Adipose tissue (tissue), 3 donors: ENCODE data around the gene PRPS2. TPM values are rescaled to one million over a fixed set of nuclear protein-coding genes. Genes with fewer than 3 reads are reported as not detected.

Experiments
- H3K27ac ChIP-seq: one replicate; pipeline ENCODE4 v1.5.1; 2013; ENCODE audit warnings: low read depth, low read length
- WGBS, 3 donors: extraction: QIAGEN DNeasy Blood & Tissue Kit; methylation state at CpG; one replicate each; pipeline ENCODE4 v1.1.7; 2013; 5-methylcytosine and 5-hydroxymethylcytosine counted together
- polyA plus RNA-seq, 3 donors: library from polyadenylated mRNA; stranded (reverse); fragments of 200-250 nt; gene quantifications; one replicate each; pipeline ENCODE4 v1.2.3, GENCODE V29; 2013
- donor health status: healthy with polysubstance abuse.
- donor health status: Bipolar disorder and iron deficiency.
- donor health status: healthy.

The PRPS2 gene
- 10 to 100 TPM; 15.3 to 31.1 (median 17.8) TPM for polyA plus RNA-seq

DNA sequence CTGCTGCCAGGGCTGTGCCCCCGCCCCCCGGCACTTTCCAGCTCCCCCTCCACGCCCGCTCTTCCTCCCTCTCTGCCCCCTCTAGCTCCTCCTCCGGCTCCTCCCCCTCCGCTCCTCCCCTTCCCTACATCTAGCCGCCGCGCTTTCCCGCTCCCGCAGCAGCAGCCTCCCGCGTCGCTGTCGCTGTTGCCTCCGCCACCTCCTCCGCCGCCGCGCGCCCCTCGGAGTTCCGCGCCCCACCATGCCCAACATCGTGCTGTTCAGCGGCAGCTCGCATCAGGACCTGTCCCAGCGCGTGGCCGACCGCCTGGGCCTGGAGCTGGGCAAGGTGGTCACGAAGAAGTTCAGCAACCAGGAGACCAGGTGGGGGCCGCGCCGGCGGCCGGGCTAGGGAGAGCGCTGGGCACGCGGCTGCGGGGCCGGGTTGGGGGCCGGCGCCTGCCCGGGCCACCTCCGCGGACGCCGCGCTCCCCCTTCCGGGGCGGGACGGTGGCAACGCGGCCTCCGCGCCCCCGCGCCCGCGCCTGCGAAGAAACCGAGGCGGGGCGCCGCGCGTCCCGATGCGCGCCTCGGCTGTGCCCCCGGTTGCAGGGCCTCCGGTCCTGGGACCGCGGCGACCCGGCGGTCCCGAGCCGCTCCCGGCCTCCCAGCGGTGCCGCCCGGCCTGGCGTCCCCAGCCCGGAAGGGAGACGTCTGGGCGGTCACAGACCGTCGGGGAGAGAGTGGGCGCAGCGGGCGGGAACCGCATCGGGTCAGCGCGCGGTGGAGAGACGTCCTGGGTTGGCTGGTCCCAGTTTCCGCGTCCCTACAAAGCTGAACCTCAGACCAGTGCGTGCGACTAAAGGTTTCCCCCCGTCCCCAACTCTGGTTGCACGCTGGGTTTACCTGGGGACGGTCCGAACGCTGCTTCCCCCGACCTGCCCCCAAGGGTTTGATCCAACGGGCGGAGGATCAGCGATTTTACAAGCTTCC is at the start of gene PRPS2:
Gene PRPS2 (plus strand): TSS at position 156 of the 972 bp plus-strand sequence. CDS start 86 bp downstream, at position 242.
- no peak within 1 kb of the TSS for H3K27ac ChIP-seq
- WGBS, 3 donors, result 0 to 23% (median 0%) methylated on average over 28 to 101 of the region's 113 CpGs

DNA sequence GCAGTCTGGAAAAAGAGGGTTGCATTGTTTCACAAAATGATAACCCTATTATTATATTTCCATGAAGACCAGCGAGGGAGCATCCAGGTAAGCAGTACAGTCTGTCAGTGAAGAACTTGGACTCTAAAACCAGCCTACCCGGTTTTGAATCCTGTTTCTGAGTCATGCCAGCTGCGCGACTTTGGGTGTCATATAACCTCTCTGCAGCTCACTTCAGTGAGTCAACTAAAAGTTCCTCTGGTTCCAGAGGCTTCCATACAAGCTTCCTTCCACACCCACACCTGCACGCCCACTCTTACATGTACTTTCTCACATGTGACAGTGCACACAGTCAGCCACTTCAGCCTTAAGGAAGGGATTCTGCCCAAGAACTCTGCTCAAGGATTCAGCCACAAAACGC is 49.8 kb upstream of the PRPS2 start:
- 76 to 86% (median 86%) methylated on average over 6 of the region's 6 CpGs for whole genome bisulfite sequencing, 3 donors
- H3K27ac ChIP-seq, result no peak overlapping the region

DNA sequence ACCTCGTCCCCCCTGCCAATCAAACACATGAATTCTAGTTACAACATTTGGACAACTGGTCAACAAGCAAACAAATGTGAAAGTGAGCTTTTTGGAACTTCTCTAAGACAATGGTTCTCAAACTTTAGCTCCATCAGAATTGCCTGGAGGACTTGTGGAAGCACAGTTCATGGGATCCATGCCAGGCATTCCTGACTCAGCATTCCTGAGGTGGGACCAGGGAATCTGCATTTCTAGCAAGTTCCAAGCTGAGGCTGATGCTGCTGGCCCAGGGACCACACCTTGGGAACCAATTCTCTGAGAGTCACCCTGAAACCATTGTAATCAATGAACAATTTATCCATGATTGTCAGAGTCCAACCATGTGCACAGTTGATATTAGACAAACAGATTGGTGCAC is 43.8 kb upstream of the PRPS2 start:
- WGBS, 3 donors, result 81 to 94% (median 92%) methylated on average over 1 of the region's 1 CpG

DNA sequence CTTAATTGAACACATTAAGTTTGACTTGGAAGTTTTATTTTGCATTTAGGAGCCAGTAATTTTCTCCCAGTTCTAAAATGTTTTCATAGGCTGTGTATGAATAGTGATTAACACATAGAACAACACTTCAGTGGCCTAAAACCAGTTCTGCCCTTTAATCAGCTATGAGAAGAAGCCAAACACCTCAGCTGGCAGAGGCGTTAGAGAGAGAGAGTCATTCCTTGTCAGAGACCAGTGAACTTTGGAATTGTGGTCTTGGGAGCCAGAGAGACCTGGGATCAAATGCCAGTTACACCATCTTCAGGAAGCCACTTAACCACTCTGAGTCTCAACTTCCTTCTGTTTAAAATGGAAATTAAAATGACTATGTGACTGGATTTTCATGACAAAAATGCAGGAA is 39.3 kb upstream of the PRPS2 start:
- 21 to 80% (median 42%) methylated on average over 1 of the region's 1 CpG for WGBS, 3 donors
- no peak overlapping the region for H3K27ac ChIP-seq

More for the DNA sequence above, 43.8 kb upstream of the PRPS2 start:
- H3K27ac ChIP-seq, result no peak overlapping the region

DNA sequence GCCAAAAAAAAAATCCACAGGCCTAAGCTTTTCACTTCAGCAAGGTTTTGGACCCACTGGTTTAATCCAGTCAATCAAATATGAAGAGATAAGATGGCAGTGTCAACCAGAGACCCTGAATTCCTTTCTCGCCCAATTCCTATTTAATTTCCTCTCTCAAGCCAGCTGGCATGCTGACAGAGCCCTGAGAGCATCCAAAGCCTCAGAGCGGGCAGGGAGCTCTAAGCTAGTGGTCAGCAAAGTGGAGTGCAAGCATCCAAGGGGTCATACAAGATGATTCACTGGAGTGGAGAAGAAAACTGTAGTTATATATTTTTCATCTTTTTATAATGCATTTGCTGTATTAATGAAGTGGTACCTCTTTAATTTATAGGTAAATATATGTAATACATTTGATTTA is 37.8 kb upstream of the PRPS2 start:
- 62 to 70% (median 65%) methylated on average over 2 of the region's 2 CpGs for WGBS, 3 donors
- no peak overlapping the region for H3K27ac ChIP-seq

DNA sequence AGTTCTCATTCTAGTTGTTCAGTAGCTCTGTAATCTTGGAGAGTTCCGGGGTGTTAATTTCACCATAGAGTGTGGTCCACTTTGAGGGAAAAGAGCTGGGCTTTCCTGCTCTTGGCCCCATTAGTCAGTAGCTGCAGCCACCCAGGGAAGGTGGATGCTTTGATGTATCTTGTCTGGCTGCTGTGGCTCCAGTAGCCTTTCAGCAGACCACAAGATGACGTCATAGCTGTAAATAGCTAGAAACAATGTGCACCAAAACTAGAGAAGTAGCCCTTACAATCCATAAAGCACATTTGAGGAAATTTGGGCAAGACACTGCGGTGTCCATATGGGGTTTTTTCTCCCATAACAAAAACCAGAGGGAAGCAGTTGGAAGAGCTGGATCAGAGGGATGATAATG is 32.9 kb upstream of the PRPS2 start:
- H3K27ac ChIP-seq, result no peak overlapping the region
- 67 to 85% (median 71%) methylated on average over 3 of the region's 3 CpGs for WGBS, 3 donors

DNA sequence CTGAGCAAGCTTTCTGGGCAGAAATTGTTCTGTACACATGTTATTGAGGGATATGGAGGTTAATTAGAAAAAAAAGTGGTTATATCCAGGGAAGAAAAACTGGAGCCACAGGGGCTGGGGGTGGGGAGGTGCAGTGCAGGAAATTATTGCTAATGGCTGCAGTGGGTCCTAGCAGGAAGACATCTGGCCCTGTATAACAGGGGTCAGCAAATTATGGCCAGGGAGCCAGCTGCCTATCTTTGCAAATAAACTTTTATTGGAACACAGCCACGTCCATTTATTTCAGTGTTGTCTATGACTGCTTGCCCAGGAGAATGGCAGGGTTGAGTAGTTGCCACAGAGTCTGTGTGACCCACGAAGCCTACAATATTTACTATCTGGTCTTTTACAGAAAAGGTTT is 23.4 kb upstream of the PRPS2 start:
- 35 to 49% (median 39%) methylated on average over 2 of the region's 2 CpGs for WGBS, 3 donors
- H3K27ac ChIP-seq, result no peak overlapping the region

DNA sequence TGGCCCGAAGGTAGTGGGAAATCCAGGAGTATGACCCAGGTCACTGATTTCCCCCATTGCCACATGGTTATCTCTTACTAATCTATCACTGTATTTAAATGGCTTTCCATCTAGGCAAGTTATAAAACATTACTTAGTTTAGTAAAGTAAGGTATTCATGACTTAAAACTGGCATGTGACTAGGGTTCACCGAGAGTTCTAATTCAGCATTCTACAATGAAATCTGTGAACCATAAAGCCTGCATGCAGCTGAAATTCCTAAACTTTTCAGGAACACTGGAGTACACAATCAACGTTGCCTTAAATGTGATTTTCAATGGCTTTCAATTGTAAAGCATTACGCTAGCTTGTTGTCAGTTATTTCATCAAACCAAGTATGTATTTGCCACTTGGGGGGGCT is 22.7 kb upstream of the PRPS2 start:
- H3K27ac ChIP-seq, result no peak overlapping the region
- 85 to 95% (median 90%) methylated on average over 4 of the region's 4 CpGs for WGBS, 3 donors

DNA sequence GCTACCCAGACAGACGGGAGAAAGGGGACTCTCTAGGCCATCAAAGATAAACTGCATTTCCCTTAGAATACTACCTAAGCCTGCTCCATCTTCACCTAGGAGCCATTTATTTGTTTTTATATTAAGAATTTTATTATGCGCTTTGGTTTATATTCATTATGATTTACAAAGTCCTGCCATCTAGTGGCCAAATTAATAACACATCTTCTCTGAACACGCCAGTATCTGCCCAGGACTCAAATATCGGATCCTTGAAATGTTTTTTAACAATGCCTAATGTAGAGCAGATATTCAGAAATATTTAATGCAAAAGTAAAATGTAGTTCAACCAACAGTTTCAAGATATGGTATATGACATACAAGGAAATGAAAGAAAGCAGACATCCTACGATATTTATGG is 20.8 kb upstream of the PRPS2 start:
- 31 to 48% (median 31%) methylated on average over 5 of the region's 5 CpGs for WGBS, 3 donors
- H3K27ac ChIP-seq, result no peak overlapping the region

DNA sequence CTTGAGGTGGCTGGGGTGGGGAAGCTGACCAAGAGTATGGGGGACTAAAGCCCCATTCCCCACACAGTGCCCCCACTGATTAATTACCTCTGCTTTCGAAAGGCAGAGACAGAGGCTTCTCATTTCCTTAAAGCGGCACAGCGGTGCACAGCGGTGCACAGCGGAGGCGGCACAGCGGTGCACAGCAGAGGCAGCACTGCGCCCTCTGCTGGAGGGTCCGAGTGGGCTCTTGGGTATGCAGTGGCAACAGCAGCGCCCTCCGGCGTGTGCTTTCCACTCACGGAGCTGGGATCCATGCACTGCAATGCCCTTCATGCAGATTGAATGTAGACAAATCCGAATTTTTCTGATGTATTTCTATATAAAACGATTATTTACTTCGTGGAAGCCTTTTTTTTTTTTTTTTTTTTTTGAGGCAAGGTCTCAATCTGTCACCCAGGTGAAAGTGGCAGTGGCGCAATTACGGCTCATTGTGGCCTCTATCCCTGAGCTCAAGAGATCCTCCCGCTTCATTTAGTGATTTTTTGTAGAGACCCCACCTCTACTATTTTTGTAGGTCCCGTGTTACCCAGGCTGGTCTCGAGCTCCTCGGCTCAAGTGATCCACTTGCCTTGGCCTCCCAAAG is 19.7 kb upstream of the PRPS2 start:
- 29 to 39% (median 31%) methylated on average over 20 to 22 of the region's 22 CpGs for WGBS, 3 donors
- H3K27ac ChIP-seq, result no peak overlapping the region

DNA sequence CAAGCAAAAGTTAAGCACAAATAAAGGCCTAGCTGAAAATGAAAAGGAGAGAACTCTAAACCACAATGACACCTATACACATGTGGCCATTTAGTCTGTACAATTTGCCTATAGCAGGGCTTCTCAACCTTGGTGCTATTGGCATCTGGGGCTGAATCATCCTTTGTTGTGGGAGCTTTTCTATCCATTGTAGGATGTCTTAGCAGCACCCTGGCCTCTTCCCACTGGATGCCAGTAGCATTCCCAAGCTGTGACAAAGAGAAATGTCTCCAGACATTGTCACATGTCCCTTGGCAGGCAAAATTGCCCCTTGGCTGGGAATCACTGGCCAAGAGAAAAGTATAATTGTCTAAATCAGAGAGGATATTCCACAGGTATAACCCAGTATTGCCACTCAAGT is 13.5 kb upstream of the PRPS2 start:
- no peak overlapping the region for H3K27ac ChIP-seq

DNA sequence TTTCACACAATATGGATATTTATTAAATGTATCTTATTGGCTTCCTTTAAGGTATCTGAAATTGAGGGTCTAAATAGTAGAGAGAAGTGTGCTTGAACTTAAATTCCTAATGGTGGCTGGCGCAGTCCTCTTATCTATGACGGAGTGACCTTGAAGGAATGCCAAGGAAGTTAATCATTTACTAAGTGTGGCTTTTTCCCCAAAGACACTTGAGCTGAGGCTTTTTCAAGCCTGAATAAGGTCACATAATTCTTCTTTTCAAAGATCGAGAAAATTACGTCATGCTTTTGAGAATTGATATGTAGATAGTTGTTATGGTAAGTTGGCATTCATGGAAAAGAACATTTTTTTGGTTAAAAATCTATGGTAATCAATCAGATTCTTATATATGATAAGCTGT is 11.7 kb upstream of the PRPS2 start:
- WGBS, 3 donors, result 16 to 55% (median 52%) methylated on average over 4 of the region's 4 CpGs

DNA sequence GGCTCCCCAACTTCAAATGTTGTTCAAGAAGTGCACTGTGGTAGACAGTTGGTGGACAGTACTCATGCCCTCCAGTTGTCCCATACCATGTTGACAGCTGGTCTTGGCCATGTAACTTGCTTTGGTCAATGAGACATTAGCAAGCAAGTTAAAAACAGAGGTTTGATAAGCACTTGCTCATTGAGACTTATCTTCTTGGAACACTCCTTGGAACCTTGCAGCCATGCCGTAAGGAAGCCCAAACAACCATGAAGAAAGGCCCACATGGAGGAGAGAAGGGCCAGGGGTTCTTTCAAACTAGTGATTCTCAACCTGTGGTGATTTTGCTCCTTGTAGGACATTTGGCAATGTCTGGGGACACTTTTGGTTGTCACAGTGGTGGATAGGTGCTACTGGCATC is 2.6 kb upstream of the PRPS2 start:
- 95 to 100% (median 96%) methylated on average over 1 of the region's 1 CpG for WGBS, 3 donors
- no peak overlapping the region for H3K27ac ChIP-seq

More for the DNA sequence above, 11.7 kb upstream of the PRPS2 start:
- no peak overlapping the region for H3K27ac ChIP-seq

DNA sequence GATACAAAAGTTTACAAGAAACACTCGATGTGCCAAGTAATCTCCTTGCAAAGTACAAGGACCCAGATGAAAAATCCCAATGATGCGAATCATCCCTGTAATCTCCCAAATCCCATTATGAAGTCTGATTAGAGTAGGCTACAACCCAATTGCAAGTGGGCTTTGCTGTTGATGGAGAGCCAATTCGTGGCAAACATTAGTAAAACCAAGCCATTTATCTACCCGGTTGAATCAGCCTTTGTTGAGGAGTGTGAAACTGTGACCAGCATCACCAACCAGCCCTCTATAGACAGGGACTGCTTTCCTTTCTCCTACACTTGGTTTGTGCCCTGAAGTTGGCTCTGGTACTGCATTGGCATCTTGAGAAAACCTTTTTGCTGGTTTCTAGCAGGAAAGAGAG is 1.2 kb upstream of the PRPS2 start:
- WGBS, 3 donors, result 75 to 94% (median 92%) methylated on average over 4 of the region's 4 CpGs
- H3K27ac ChIP-seq, result no peak overlapping the region

DNA sequence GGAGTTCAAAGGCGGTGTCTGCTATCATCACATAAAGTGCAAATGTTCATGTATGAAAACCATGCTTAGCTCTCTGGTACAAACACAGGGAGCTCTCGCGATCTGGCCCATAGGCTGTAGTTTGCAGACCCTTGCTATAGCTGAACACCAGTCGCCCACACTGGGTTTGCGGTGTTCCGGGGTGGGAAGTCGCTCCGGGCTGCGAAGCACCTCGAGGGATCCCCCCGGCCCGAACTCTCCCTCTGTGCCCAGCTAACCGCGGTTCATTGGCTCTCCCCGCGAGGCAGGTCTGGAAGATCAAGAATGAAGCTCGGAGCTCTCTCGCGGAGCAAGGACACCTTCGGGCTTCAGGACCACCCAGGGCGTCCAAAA is 341 bp upstream of the PRPS2 start:
- H3K27ac ChIP-seq, result no peak overlapping the region
- 0 to 26% (median 1%) methylated on average over 10 to 21 of the region's 21 CpGs for WGBS, 3 donors

DNA sequence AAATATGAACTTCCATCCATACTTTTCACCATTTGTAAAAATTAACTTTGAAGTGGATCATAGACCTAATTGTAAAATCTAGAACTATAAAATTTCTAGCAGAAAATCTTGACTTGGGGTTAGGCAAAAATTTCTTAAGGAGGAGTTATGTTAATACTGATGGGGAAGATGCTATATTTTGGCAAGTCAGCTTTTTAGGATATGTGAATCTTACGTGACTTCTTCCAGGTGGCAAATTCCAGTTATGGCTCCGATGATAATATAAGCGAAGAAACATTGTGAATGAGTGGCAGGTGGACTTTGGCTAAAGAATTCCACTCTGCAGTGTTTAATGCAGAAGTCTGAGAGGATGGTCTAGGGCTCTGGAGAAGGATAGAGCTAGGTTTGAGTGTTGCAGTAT is 1.5 kb downstream of the PRPS2 start:
- H3K27ac ChIP-seq, result no peak overlapping the region
- WGBS, 3 donors, result 47 to 91% (median 77%) methylated on average over 3 of the region's 3 CpGs

DNA sequence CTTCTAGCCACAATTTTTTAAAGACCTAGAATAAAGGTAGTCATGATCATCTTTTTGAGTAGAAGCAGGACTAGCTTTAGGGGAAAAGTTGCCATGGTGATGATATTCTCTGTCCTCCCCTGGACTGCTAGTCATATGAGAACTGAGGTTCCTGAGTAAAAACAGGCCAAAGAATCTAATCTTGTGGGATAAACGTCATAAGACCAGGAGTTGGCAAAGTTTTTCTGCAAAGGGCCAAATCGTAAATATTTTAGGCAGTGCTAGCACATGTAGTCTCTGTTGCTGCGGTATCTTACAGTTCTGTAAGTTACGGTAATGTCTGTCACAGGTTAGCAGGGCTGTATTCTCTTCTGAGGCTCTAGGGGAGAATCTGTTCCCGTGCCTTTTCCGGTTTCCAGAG is 3.4 kb downstream of the PRPS2 start:
- 78 to 86% (median 82%) methylated on average over 6 of the region's 6 CpGs for WGBS, 3 donors
- H3K27ac ChIP-seq, result no peak overlapping the region

DNA sequence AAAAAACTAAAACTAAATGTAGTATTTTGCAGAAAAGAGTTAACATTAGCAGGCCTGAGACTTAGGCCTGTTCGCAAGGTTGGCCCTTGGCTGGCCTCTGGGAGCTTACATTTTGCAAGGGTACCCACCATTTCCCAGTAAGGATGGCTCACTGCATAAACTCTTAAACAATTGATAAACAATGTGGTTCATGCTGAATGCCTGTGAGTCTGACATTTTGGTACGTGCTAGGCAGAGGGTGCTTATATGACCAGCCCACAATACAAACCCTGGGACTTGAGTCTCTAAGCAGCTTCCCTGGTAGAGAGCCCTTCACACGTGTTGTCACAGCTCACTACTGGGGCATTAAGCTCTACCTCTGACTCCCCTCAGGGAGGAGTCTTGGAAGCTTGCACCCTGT is 7.4 kb downstream of the PRPS2 start:
- 80 to 88% (median 86%) methylated on average over 3 of the region's 3 CpGs for WGBS, 3 donors
- H3K27ac ChIP-seq, result no peak overlapping the region

DNA sequence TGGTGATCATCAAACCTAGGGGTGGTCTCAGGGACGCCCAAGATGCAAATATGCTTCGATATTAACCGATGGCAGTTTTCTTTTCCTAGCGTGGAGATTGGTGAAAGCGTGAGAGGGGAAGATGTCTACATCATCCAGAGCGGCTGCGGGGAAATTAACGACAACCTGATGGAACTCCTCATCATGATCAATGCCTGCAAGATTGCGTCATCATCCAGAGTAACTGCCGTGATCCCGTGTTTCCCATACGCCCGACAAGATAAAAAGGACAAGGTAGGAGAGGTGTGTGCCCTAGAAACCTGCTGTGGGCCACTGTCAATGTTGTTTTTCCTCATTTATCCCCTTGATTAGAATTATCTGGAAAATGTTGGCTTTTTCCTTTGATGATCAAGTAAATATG is 7.9 kb downstream of the PRPS2 start:
- 85 to 91% (median 91%) methylated on average over 13 of the region's 13 CpGs for WGBS, 3 donors
- no peak overlapping the region for H3K27ac ChIP-seq

DNA sequence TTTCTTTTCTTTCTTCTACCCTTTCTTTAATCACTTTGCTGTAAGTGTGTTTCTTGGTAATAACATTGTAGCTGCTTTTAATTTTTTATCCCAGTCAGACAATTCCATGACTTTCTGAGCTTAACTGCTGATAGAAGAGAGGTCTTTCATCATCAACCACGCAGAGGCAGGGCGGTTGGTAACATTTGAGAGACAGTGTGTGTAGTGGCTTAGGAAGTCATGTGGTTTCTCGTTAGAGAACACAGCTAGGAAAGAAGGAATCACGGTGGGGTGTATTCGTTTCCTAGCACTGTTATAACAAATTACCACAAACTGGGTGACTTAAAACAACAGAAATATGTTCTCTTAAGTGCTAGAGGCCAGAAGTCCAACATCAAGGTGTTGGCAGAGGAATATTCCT is 11.5 kb downstream of the PRPS2 start:
- 50 to 87% (median 60%) methylated on average over 5 of the region's 5 CpGs for WGBS, 3 donors
- H3K27ac ChIP-seq, result no peak overlapping the region
